Stimulated activated CD8-positive, alpha-beta memory T cell treated with anti-CD3 and anti-CD28 coated beads, Interleukin-12 subunit alpha, Interleukin-12 subunit beta, amount 100 ng/mL, for 24 hours (primary cell): Measurements from ENCODE around the gene HEXD.
"Not testable (repeated sequence)": the region's sequence is repeated elsewhere in the genome, so short reads cannot be mapped to it uniquely, and the experiment has no call there.

ENCODE experiments used
- DNase-seq: peaks from one replicate; pipeline ENCODE4 v3.0.0-alpha.2; 2020; ENCODE audit errors: extremely low read depth

The HEXD gene

DNA sequence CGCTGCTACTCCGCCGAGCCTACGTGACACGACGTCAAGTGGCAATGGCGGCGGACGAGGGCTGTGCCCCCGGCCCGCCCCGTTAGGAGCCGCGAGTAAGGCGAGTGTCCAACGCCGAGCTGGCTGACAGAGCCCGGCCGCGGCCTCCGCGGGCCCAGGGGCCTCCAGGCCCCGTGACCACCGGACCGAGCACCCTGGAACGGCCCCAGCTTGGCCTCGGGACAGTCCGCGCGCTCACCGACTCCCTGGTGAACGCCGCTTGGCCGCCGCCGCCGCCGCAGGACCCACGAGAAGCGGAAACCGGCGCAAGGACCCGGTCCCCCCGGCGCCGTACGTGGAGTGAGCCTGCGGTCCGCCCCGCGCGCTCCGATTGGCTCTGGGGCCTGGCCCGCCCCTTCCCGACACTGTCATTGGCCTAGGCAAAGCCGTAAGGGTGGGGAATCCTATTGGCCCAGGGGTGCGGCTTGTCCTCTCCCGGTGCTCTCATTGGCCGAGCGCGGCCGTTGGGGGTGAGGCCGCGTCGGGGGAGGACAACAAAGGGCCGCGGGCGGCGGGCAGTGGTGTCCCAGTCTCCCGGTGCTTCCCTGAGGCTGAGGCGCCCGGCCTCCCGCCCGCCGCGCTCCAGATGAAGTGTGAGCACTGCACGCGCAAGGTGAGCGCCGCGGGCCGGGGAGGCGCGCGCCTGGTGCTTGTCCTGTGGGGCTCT lies 40.2 kb downstream of the HEXD start, which contains the start of gene NARF:
TSS of gene NARF (plus strand) at position 563 of the 706 bp plus-strand sequence. CDS start at position 626, 63 bp downstream.
- DNase-seq = peak; percentile 95

DNA sequence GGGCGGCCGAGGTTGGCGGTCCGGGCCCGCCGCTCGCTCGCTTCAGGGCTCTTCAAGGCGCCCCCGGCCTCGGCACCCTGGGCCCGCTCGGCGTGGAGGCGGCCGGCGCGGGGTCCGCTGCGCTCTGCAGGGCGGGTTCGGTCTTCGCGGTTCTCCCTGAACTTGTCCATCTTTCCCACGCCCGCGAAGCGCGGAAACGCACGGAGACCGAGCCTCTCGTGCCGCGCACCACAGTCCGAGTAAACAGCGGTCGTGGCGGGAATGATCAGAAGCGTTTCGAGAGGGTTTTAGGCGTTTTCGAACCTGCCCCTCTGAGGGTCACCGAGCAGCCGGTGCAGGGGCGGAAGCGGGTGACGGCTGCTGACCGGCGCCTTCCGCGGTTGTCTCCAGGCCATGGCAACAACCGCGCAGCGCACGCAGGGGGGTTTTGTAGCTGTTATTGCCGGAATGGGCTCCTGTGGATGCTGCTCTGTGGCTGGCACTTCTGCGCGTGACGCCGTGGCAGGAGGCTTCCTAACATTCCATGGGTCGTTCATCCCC lies 40.8 kb downstream of the HEXD start:
- no peak for DNase-seq

DNA sequence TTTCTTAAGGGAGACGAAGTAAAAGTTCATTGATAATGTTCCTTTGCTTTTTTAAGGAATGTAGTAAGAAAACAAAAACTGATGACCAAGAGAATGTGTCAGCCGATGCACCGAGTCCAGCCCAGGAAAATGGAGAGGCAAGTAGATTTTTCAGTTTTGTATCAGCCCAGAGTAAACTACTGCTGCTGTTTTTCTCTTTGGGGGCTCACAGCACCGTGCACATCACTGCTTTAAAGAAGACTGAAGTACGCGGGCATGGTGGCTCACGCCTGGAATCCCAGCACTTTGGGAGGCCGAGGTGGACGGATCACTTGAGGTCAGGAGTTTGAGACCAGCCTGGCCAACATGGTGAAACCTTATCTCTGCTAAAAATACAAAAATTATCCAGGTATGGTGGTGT lies 41.8 kb downstream of the HEXD start:
- not testable (repeated sequence) for DNase-seq

DNA sequence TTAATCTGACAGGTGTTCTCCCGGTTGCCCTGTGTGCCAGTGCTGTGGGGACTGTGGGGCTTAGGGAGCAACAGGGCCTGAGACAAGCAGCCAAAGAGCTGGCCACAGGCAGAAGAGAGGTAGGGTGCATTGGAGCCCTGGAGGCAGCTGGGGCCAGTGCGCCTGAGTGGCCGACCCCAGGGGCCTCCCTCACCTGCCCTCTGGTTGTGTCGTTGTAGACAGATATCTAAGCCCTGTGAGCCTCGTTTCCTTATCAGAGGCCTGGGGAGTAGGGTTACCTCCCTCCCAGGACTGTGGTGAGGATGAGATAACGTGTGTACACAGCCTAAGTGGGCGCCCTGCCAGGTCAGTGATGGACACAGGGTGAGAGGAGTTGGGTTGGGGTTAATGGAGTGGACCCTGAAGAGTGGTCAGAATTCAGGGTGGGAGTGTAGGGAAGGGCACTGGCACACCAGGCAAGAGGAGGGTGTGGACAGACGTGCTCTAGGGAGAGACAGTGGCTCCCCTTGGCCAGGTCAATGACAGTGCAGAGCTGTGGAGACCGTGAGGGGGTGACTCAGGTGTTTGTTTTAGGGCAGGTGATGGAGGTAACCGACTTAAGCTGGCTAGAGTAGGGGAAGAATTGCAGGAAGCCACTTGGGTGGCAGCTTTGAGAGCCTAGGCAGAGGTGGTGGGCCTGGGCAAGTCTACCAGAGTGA lies 43.8 kb downstream of the HEXD start:
- no peak for DNase-seq

GRCh38 chr17:82463391-82463790 lies 45.2 kb downstream of the HEXD start:
- DNase-seq = no peak

DNA sequence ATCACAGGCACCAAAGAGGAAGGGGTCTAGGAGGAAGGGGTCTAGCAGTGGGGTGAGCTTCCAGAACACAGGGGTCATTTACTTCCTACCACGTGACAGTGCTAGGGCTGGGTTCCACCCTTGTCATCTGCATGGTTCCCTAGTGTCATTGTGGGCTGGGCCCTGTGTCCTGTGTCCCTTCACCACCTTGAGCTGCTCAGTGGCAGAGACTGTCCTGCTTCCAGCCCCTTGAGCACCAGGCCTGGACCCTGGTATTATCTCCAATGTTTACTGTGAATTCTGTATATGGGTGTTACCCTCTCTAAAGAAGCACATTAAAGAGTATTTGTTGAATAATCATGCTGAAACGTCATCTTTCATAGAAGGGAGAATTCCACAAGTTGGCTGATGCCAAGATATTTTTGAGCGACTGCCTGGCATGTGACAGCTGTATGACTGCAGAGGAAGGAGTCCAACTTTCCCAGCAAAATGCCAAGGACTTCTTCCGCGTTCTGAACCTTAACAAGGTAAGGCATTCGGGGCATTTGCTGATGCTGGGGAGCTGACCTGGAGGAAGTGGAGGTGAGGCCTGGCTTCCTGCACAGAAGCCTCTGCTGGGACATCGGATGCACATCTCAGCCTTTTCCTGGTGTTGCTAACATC lies 45.9 kb downstream of the HEXD start:
- DNase-seq = no peak

GRCh38 chr17:82464567-82464929 lies 46.4 kb downstream of the HEXD start:
- no peak for DNase-seq

- DNase-seq = no peak
These were observed 47.0 kb downstream of the HEXD start for GRCh38 chr17:82465023-82465603.

DNA sequence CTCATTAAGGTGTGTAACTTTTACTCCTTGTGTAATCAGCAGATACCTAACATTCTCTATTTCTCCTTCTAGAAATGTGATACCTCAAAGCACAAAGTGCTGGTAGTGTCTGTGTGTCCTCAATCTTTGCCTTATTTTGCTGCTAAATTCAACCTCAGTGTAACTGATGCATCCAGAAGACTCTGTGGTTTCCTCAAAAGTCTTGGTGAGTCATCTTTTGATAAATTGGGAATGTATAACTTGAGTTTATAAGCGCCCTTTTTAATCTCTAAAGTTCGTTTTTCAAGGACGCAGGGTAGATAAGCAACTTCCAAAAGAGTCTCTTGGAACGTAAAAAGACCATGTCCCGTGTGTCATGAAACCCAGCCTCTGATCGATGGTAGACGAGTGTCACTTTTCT lies 50.5 kb downstream of the HEXD start:
- no peak for DNase-seq

- no peak for DNase-seq
These were observed 51.9 kb downstream of the HEXD start for GRCh38 chr17:82470065-82470464.

DNA sequence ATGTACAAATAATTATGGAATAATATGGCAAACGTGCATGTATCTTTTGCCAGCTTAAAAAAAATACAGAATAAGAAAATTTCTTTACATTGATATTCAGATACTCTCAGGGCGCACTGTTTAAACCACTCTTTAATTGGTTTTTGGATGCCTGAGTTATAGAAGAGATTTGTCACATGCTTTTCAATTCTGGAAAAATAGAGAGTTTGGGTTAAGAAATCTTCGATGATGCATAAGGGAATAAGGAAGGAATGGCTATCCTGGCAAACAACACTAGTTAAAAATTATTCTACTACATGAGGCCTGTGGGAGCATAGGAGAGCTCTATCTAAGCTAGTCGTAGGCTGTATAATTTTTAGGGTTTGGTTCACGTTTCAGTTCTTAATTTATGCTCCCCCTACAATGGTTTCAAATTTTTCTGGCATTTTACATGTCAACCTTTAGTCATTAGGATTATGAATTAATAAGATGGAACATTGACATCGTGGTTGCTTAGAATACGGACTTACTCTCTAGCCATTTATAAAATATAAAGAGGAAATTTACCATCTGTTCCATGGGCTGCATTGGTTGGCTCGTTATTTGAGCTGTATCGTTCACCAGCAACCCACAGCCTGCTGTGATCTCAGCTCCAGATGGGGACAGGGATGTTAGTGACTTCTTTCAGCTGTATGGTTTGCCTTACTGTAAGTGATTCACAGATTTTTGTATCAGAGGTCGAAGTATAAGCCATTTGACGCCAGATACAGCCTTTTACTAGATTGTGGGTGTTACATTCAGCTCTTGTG lies 56.3 kb downstream of the HEXD start:
- no peak for DNase-seq

DNA sequence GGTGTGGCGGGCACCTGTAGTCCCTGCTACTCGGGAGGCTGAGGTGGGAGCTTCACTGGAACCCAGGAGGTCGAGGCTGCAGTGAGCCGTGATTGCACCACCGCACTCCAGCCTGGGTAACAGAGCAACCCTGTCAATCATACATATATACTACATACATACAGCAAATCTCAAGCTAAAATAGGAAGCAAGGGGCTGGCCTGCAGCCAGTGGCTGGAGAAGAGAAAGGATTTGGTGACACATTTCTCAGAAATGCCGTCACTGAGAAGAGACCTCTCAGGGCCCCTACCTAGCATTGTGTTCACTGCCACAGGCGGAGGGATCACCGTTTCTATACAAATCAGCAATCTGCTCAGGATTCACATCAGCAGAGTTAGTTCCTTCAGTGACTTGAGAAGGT lies 57.3 kb downstream of the HEXD start:
- no peak for DNase-seq

GRCh38 chr17:82477934-82478333 lies 59.8 kb downstream of the HEXD start:
- no peak for DNase-seq

GRCh38 chr17:82479602-82480001 lies 61.5 kb downstream of the HEXD start:
- no peak for DNase-seq

- DNase-seq = no peak
These were observed 62.2 kb downstream of the HEXD start for GRCh38 chr17:82480318-82480717.

GRCh38 chr17:82483204-82483660 lies 65.1 kb downstream of the HEXD start:
- no peak for DNase-seq

- no peak for DNase-seq
These were observed 65.7 kb downstream of the HEXD start for GRCh38 chr17:82483836-82484235.

DNA sequence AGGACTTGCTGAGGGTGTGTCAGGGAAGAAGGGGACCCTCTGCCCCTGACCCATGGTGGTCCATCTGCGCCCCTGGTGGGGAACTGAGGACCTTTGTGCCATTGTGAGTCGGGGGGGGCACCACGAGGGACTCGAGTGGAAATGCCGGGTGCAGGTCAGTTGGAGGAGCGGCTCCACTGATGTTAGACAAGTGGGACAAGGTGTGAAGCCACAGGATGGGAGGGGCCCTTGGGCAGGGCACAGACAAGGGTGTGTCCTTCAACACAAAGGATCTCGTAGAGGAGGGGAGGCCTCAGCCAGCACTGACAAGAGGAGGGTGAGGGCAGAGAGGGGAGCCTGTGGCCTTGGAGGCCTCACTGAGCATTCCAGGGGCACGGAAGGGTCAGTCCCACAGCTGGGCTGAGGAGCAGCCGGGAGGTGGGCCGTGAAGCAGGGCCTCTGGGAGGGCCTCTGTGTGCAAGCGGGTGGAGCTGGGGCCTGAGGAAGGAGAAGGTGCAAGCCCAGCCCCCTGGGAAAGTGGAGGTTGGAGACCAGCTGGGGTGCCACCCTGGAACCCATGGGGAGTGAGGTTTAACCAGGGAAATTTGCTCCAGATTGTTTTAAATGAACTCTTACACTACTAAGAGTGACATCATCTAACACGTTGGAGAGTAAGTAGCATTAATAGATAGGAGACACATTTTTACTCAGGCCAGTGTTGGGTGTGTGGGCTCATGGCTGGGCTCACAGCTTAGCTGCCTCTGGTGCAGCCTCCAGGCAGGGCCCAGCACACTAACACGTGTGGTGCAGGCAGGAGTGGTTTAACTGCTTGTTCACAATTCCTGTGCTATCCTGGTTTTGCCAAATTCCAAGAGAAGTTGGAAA lies 68.3 kb downstream of the HEXD start:
- no peak for DNase-seq

- no peak for DNase-seq
These were observed 69.8 kb downstream of the HEXD start for GRCh38 chr17:82487910-82488309.

DNA sequence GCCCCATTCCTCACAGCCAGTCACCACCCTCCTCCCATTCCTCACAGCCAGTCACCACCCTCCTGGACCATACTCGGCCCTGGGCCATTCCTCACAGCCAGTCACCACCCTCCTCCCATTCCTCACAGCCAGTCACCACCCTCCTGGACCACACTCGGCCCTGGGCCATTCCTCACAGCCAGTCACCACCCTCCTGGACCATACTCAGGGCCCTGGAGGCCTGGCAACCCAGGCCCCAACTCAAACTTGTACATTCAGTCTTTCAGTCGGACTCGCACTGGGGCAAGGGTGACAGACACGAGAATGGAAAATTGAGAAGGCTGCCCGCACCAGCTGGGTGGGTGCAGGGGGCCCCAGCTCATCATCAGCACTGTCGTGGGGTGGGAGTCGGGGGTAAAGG lies 71.0 kb downstream of the HEXD start:
- no peak for DNase-seq
